Retinal pigment epithelial cell (primary cell): ENCODE measurements around the gene PTOV1.
A peak's percentile ranks its signal among the peaks of the same experiment; 100 is the strongest.

Source experiments
- DNase-seq: peaks from one replicate; pipeline ENCODE4 v3.0.0-alpha.2; 2010; ENCODE audit warnings: low read depth
- H3K4me3 ChIP-seq: 2 replicates; pipeline ENCODE4 v1.5.1; 2011; ENCODE audit warnings: mild to moderate bottlenecking, low read length, control low read depth, moderate library complexity
- CTCF ChIP-seq: conservative IDR thresholded peaks from 2 replicates; pipeline ENCODE4 v1.5.1; 2011; ENCODE audit warnings: low read depth, low read length, control low read depth, inconsistent platforms

The PTOV1 gene

GRCh38 chr19:49872245-49873128, 21.5 kb downstream of the PTOV1 start:
- no peak for TF ChIP-seq CTCF
- no peak overlapping the region for H3K4me3 ChIP-seq
- DNase-seq: no peak

DNA sequence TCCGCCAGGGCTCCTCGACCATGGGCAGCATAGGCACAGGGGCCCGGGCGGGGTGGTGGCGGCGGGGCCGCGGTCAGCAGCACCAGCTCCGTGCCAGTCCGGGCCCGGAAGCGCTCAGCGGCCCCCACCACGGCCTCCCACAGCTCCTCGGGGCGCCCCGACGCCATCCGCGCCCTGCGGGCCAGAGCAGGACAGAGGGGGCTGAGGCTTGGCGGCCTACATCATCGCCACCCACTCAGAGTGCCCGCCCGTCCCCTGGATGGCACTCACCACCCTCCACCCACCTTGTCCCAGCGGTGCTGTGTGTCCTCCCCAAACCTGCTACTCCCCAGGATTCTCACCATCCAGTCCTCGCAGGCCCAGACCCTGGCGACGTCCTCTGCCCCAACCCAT, 22.2 kb downstream of the PTOV1 start:
- DNase-seq: no peak
- no peak for TF ChIP-seq CTCF
- H3K4me3 ChIP-seq: no peak overlapping the region

DNA sequence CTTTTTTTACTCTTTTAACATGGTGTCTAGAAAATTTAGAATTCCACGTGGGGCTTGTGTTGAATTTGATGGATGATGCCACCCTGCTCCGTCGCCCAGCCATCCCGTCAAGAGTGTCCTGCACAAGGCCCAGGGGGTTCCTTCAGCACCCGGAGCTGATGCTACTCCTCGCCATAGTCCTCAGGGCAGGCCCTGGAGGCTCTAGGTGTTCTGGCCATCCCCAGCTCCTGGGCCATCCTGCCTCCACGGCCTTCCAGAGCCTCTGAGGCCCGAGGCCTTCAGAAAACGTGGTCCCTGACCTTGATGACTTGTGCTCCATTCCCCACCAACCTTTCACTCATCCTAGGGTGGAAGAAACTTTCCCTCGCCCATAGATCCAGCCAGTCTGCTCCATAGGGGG, 22.9 kb downstream of the PTOV1 start:
- DNase-seq: no peak
- no peak overlapping the region for H3K4me3 ChIP-seq
- no peak for TF ChIP-seq CTCF

DNA sequence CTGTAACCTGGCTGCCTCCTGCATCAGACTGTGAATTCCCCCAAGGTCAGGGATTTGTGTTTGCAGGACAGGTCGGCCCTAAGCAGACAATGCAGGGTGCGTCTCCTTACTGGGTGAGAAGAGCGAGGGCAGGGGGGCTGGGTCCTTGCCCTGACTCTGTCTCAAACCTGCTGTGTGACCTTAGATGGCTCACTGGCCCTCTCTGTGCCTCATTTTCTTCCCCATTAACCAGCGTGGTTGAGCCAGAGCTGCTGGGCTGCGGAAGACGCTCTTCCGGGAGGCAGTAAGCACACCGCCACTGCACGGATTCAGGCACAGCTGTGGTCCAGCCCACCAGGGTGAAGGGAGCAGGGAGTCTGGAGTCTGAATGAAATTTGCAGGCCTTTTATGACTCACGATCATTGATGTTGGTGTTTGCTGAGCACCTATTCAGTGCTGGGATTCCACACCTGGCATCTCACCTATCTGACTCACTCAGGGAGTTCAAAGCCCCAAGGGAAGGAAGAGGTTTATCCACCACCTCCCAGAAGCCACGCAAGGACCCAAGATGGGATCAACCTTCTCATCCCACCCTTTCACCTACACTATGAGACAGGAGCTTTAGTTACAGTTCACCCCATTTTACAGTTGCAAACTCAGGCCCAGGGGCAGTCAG, 23.7 kb downstream of the PTOV1 start:
- no peak overlapping the region for H3K4me3 ChIP-seq
- TF ChIP-seq CTCF: no peak
- no peak for DNase-seq

DNA sequence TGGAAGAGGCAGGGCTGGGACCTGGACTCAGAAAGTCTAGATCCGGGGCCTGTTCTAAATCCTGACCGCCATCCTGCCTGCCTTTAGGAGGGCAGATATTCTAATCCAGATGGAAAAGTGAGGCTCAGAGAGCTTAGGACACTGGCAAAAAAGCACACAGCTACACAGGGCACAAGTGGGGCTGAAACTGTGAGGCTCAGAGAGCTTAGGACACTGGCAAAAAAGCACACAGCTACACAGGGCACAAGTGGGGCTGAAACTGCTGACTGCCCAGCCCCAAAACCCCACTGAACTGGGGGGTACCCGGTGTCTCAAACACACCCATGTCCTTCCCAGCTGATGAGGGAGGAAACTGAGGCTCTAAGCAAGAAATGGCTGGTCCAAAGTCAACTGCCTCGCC, 24.2 kb downstream of the PTOV1 start:
- TF ChIP-seq CTCF: no peak
- H3K4me3 ChIP-seq: peak overlapping the region; percentile 99

GRCh38 chr19:49875857-49876421, 25.0 kb downstream of the PTOV1 start:
- H3K4me3 ChIP-seq: peak overlapping the region; percentile 99
- no peak for DNase-seq
- no peak for TF ChIP-seq CTCF

More for the DNA sequence above, 24.2 kb downstream of the PTOV1 start:
- no peak for DNase-seq
